Heart right ventricle (tissue), 16 donors: ENCODE measurements around the gene CD200R1L. TPM values are rescaled to one million over a fixed set of nuclear protein-coding genes. Genes with fewer than 3 reads are reported as not detected.

Source experiments
- ATAC-seq, 8 donors: fragments of 200-7000 bp; cut with Tn5 transposase; one replicate each; pipeline ENCODE4 v1.9.1; 2020; ENCODE audit warnings: mild to moderate bottlenecking in 8 of 8, moderate library complexity in 8 of 8, moderate number of reproducible peaks in 1 of 8
- DNase-seq, 2 donors: peaks; one replicate each; pipeline ENCODE4 v3.0.0-alpha.2; 2020
- H3K27ac ChIP-seq, 10 donors: fragments of 200-600 bp; sonication (generic) in 2 of 10; one replicate each; pipeline versions ENCODE4 v1.5.0 to v1.8.0; 2020 to 2022; ENCODE audit warnings: mild to moderate bottlenecking in 3 of 10
- H3K27me3 ChIP-seq, 7 donors: fragments of 200-600 bp; one replicate each; pipeline ENCODE4 v1.8.0; 2021 to 2022; ENCODE audit warnings: mild to moderate bottlenecking in 2 of 7
- H3K36me3 ChIP-seq, 9 donors: fragments of 200-600 bp; sonication (generic) in 1 of 9; one replicate each; pipeline versions ENCODE4 v1.5.0 to v1.8.0; 2020 to 2022; ENCODE audit warnings: mild to moderate bottlenecking in 2 of 9
- H3K4me1 ChIP-seq, 9 donors: fragments of 200-600 bp; sonication (generic) in 1 of 9; one replicate each; pipeline versions ENCODE4 v1.5.0 to v1.8.0; 2020 to 2022; ENCODE audit warnings: mild to moderate bottlenecking in 4 of 9
- H3K4me3 ChIP-seq, 10 donors: fragments of 200-600 bp; sonication (generic) in 2 of 10; one replicate each; pipeline versions ENCODE4 v1.5.0 to v1.8.0; 2020 to 2022; ENCODE audit warnings: mild to moderate bottlenecking in 7 of 10, moderate library complexity in 2 of 10
- H3K9me3 ChIP-seq, 11 donors: fragments of 200-600 bp in 10 of 11; sonication (generic) in 2 of 11; one replicate each; pipeline versions ENCODE4 v1.5.0 to v1.8.0; 2013 to 2022; ENCODE audit warnings: mild to moderate bottlenecking in 2 of 11, control low read depth in 1 of 11, moderate library complexity in 1 of 11
- CTCF ChIP-seq, 9 donors: fragments of 200-600 bp; sonication (generic) in 2 of 9; IDR thresholded peaks; one replicate each; pipeline versions ENCODE4 v1.5.0 to v1.8.0; 2021 to 2022; ENCODE audit warnings: antibody characterized with exemption in 9 of 9, mild to moderate bottlenecking in 5 of 9, moderate library complexity in 1 of 9
- WGBS, 2 donors: extraction: QIAGEN DNeasy Blood & Tissue Kit; methylation state at CpG; one replicate each; pipeline ENCODE4 v1.1.7; 2013; ENCODE audit warnings: inconsistent platforms in 1 of 2; 5-methylcytosine and 5-hydroxymethylcytosine counted together
- intact Hi-C, 10 donors: fragments of 100-400 bp; cut with DNase I; formaldehyde crosslinking; loops; one replicate each; pipeline versions ENCODE4 v1.11.1 to v1.14.2; 2022
- polyA plus RNA-seq, 2 donors: library from polyadenylated mRNA; stranded (reverse); fragments of 200-250 nt; gene quantifications; one replicate each; pipeline ENCODE4 v1.2.3, GENCODE V29; 2013
- total RNA-seq, 10 donors: library from RNA; stranded (reverse); fragmentation: NEBNext Ultra II Directional in 3 of 10; extraction: Animal tissue kit (Norgen Biotek cat#: 25700) in 3 of 10; gene quantifications; one replicate each; pipeline versions ENCODE4 v1.2.1 to v1.2.4, GENCODE V29; 2021 to 2023
- donor health status: Arrhythmogenic right ventricular cardiomyopathy.
- donor health status: ischemic (EF 13 %, LVEDD 7.1; RV severe dilation, severe dysfunction).
- donor health status: healthy with polysubstance abuse.
- donor health status: DM: no; HTN: yes; CAD: no.
- donor health status: DM: no; HTN: no; CAD: no.
- donor health status: ischemic (EF 25% LVEDD 6.9; RV normal size, moderate dysfunction).
- donor health status: ischemic (EF 25% LVEDD 5.7; RV mildly dilated, moderate dysfunction).
- donor health status: healthy.
- donor health status: DM: yes; HTN: yes; CAD: no.
- donor health status: Ischemic cardiomyopathy.
- donor health status: ischemic (EF 35%, LVEDD 5.7; RV mildly dilated, moderate dysfunction).
- donor health status: nonischemic (EF 11% LVEDD 7.7; RV severe dilation, severe dysfunction).
- donor health status: DM: yes; HTN: yes; CAD: no.
- donor health status: PGD.
- donor health status: ischemic (EF 29% LVEDD 5.4; RV normal size, mild dysfunction).
- donor health status: nonischemic (EF 23%, LVEDD 6.1; RV moderate dilation, normal function).

Gene CD200R1L
- total and polyA plus RNA-seq, 12 donors = not detected

- H3K36me3 ChIP-seq = no peaks in the 10 kb centered on the region
- H3K27ac ChIP-seq = no peak overlapping the region
- intact Hi-C loops = no loop called here
- no peak overlapping the region for H3K4me3 ChIP-seq
- DNase-seq (no peak), ATAC-seq (no peak)
- no peaks in the 10 kb centered on the region for H3K9me3 ChIP-seq
- H3K4me1 ChIP-seq = peaks cover 0 to 26% (median 4%) of the 10 kb centered on the region in 9 donors
- H3K27me3 ChIP-seq = no peaks in the 10 kb centered on the region
- TF ChIP-seq CTCF (IDR thresholded peaks at IDR 0.05) = no peak
- WGBS, 2 donors = 66 to 73% methylated on average over 3 of the region's 3 CpGs
Measured at GRCh38 chr3:112793326-112794081, 53.2 kb downstream of the CD200R1L start.

DNA sequence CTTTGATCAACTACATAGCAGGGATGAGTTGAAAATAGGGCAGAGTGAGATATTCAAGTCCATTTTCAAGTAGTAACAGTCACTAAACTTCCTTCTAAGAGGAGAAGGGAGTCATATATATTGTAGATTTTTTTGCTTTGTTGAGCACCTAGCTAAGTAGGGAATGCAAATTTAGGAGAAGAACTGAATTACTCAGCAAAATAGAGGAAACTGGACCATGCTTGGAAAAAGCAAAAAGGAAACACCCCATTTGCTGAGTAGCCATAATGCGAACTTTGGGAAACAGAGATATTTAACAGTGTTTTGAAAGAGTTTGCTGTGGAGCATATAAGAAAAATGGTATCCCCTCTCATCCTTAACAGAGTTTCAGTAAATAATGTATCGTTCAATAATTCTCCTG is 54.9 kb downstream of the CD200R1L start:
- no peak overlapping the region for H3K27ac ChIP-seq
- no peak overlapping the region for H3K4me3 ChIP-seq
- H3K9me3 ChIP-seq = peaks cover 0 to 16% (median 0%) of the 10 kb centered on the region in 11 donors
- ATAC-seq (no peak), DNase-seq (no peak)
- H3K27me3 ChIP-seq = no peaks in the 10 kb centered on the region
- TF ChIP-seq CTCF (IDR thresholded peaks at IDR 0.05) = no peak
- intact Hi-C loops = no loop called here
- 94 to 97% methylated on average over 2 of the region's 2 CpGs for WGBS, 2 donors
- H3K4me1 ChIP-seq = peaks cover 0 to 26% (median 4%) of the 10 kb centered on the region in 9 donors
- H3K36me3 ChIP-seq = no peaks in the 10 kb centered on the region

- ATAC-seq = no peak
- Histone ChIP-seq H3K27me3 (no peaks in the 10 kb centered on the region), H3K9me3 (peaks cover 0 to 16% (median 0%) of the 10 kb centered on the region in 11 donors), H3K4me1 (peaks cover 0 to 29% (median 2%) of the 10 kb centered on the region in 9 donors), H3K4me3 (no peak overlapping the region), H3K36me3 (no peaks in the 10 kb centered on the region), H3K27ac (no peak overlapping the region)
- intact Hi-C loops = no loop called here
- 62 to 70% methylated on average over 3 of the region's 3 CpGs for WGBS, 2 donors
- no peak for DNase-seq
- no peak for TF ChIP-seq CTCF (IDR thresholded peaks at IDR 0.05)
Measured at GRCh38 chr3:112789787-112790186, 56.9 kb downstream of the CD200R1L start.

- peaks cover 0 to 16% (median 0%) of the 10 kb centered on the region in 11 donors for H3K9me3 ChIP-seq
- DNase-seq (no peak), ATAC-seq (no peak)
- no peak for TF ChIP-seq CTCF (IDR thresholded peaks at IDR 0.05)
- no peak overlapping the region for H3K27ac ChIP-seq
- no peak overlapping the region for H3K4me3 ChIP-seq
- peaks cover 0 to 22% (median 0%) of the 10 kb centered on the region in 9 donors for H3K4me1 ChIP-seq
- intact Hi-C loops = no loop called here
- 68 to 70% methylated on average over 3 of the region's 3 CpGs for WGBS, 2 donors
- peaks cover 0 to 4% (median 0%) of the 10 kb centered on the region in 7 donors for H3K27me3 ChIP-seq
- H3K36me3 ChIP-seq = no peaks in the 10 kb centered on the region
Measured at GRCh38 chr3:112786881-112787579, 59.6 kb downstream of the CD200R1L start.
